T-helper 2 cell treated with Interferon-gamma antibody and Interleukin-4, amounts not matched to agents 5 μg/mL and 100 μg/mL, for 36 hours (primary cell): ENCODE measurements around the gene C20orf144.
A peak's percentile ranks its signal among the peaks of the same experiment; 100 is the strongest.
"Not testable (repeated sequence)": the region's sequence is repeated elsewhere in the genome, so short reads cannot be mapped to it uniquely, and the experiment has no call there.

Experiments
- DNase-seq: peaks from one replicate; pipeline ENCODE4 v3.0.0; 2021; ENCODE audit warnings: low spot score
- H3K27ac Mint-ChIP-seq: one replicate; pipeline ENCODE4 v1.8.0; 2021; ENCODE audit warnings: mild to moderate bottlenecking, mixed read lengths
- H3K27me3 Mint-ChIP-seq: one replicate; pipeline ENCODE4 v1.8.0; 2021; ENCODE audit warnings: low read depth, mixed read lengths
- H3K36me3 Mint-ChIP-seq: one replicate; pipeline ENCODE4 v1.8.0; 2021; ENCODE audit warnings: low read depth, mixed read lengths
- H3K4me1 Mint-ChIP-seq: one replicate; pipeline ENCODE4 v1.8.0; 2021; ENCODE audit warnings: low read depth, mixed read lengths
- H3K4me3 Mint-ChIP-seq: one replicate; pipeline ENCODE4 v1.8.0; 2022; ENCODE audit warnings: mild to moderate bottlenecking, moderate library complexity, mixed read lengths
- H3K9me3 Mint-ChIP-seq: one replicate; pipeline ENCODE4 v1.8.0; 2021; ENCODE audit warnings: mixed read lengths

C20orf144 gene

GRCh38 chr20:33662172-33662571, at the start of gene C20orf144:
C20orf144 (plus strand) TSS chr20:33662327; CDS start chr20:33662346, 19 bp downstream.
- Mint-ChIP-seq H3K27ac (peak within 1 kb of the TSS; percentile 84), H3K36me3 (peaks cover under 1% of the 10 kb centered on the region), H3K9me3 (no peaks in the 10 kb centered on the region), H3K4me1 (peaks cover 29% of the 10 kb centered on the region), H3K27me3 (no peaks in the 10 kb centered on the region), H3K4me3 (peak within 1 kb of the TSS; percentile 82)
- no peak for DNase-seq

DNA sequence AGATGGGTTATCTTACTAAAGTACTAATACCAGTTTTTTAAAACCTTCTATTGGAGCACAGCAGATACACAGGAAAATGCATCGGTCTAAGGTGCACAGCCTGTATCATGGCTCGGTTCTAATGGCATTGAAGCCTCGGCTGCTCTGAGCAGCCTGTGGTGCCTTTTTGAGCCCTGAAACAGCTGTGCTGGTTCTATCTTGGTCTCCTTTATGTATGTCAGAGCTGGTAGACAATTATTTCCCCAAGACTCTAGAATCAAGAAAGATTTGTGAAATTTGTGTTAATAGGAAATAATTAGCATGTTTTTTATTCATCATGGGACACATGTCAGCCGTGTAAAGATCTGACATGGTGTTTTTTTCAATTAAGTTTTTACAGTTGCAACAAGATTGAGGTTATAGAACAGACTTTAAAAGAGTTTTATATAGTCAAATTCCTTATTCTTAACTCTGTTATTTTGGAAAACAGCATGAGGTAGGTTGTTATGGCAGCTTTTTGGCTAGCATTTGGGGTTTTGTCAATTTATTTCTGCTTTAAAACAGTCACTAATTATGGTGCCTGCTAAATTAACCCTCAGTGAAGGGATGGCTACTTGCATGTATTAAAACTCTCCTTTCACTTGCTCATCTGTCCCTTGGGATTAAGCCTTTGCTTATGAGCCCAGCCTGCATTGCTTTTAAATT, 40.3 kb upstream of the C20orf144 start:
- no peak overlapping the region for H3K27ac Mint-ChIP-seq
- no peak overlapping the region for H3K4me3 Mint-ChIP-seq
- DNase-seq: no peak
- H3K9me3 Mint-ChIP-seq: no peaks in the 10 kb centered on the region
- H3K27me3 Mint-ChIP-seq: no peaks in the 10 kb centered on the region
- peaks cover 26% of the 10 kb centered on the region for H3K36me3 Mint-ChIP-seq
- peaks cover 4% of the 10 kb centered on the region for H3K4me1 Mint-ChIP-seq

- Mint-ChIP-seq H3K4me3 (no peak overlapping the region), H3K27me3 (no peaks in the 10 kb centered on the region), H3K4me1 (peaks cover 4% of the 10 kb centered on the region), H3K27ac (no peak overlapping the region), H3K36me3 (peaks cover 34% of the 10 kb centered on the region), H3K9me3 (no peaks in the 10 kb centered on the region)
- DNase-seq: no peak
These were observed 39.3 kb upstream of the C20orf144 start for GRCh38 chr20:33622705-33623365.

DNA sequence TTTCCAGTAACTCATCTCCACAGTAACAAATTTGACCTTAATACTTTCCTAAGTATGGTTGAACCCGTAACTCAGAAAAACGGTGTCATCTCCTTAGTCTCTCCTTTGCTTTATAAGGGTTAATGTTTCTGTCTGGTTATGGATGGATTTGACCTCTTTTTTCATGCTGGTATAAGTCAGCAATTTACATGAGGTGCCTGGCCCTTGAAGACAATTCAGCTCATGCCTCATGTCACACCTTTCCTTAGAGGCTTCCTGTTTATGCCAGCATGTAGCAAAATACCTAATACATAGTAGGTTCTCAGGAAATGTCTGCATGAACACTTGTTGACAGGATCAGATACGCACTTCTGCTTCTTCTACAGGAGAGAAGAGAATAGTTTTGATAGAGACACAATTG, 37.7 kb upstream of the C20orf144 start:
- Mint-ChIP-seq H3K27me3 (no peaks in the 10 kb centered on the region), H3K4me3 (no peak overlapping the region), H3K36me3 (peaks cover 46% of the 10 kb centered on the region), H3K9me3 (no peaks in the 10 kb centered on the region), H3K4me1 (peaks cover 4% of the 10 kb centered on the region), H3K27ac (no peak overlapping the region)
- no peak for DNase-seq

DNA sequence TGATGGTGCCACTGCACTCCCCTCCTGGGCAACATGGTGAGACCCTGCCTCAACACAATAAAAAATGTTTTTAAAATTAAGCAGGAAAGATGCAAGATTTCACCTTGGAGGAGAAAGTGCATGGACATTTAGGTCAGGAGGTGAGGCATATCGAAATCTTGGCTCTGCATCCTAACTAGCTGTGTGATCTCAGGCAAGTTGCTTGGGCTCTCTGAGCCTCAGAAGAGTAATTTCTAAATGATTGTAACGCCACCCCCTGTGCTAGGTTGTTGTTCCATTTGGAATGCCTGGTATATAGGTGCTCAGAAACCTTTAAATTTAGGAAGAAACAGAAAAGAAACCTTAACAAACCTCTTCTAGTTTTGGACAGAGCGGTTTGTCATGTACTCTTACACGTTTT, 35.9 kb upstream of the C20orf144 start:
- Mint-ChIP-seq H3K27ac (no peak overlapping the region), H3K4me3 (no peak overlapping the region), H3K27me3 (no peaks in the 10 kb centered on the region), H3K9me3 (no peaks in the 10 kb centered on the region), H3K36me3 (peaks cover 55% of the 10 kb centered on the region), H3K4me1 (peaks cover 4% of the 10 kb centered on the region)
- no peak for DNase-seq

DNA sequence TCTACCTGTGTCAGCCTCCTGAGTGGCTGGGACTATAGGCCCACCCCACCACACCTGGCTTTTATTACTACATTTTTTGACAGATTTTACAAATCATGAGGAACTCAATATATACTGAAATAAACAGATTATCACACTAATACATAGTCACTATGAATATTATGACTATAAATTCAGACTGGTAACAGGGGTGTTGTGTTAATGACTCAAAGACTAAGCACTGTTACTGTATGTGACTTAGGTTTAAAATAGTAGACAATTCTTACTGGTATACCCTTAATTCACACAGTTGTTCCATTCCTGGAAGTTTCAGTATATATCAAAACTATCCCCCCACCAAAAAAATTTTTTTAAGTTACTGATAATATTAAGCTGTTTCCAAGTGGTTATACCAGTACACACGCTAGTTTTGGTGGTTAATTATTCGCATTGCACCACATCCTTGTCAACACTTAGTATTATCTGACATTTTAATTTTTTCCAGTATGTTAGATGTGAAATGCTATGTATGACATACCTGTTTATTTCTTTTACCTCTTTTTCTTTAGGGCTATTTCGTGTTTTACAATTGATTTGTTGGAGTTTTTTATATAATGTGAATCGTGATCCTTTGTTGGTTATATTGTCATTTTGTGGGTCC, 34.4 kb upstream of the C20orf144 start:
- peaks cover 4% of the 10 kb centered on the region for H3K4me1 Mint-ChIP-seq
- no peaks in the 10 kb centered on the region for H3K9me3 Mint-ChIP-seq
- peaks cover 55% of the 10 kb centered on the region for H3K36me3 Mint-ChIP-seq
- no peaks in the 10 kb centered on the region for H3K27me3 Mint-ChIP-seq
- DNase-seq: no peak
- H3K4me3 Mint-ChIP-seq: no peak overlapping the region
- no peak overlapping the region for H3K27ac Mint-ChIP-seq

DNA sequence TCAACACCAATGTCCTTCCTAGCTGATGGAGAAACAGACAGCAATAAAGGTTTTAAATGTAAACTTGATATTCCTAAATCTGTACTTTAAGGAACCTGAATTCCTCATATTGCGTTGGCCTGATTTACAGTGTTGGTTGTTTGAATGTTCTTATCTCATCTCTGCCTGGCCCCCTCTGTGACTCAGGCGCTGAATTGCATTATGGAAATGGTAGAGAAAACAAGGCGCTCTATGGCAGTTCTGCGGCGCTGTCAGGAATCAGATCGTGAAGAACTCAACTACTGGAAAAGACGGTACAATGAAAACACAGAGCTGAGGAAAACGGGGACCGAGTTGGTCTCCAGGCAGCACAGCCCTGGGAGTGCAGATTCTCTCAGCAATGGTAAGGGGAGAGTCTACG, 32.6 kb upstream of the C20orf144 start:
- H3K36me3 Mint-ChIP-seq: peaks cover 45% of the 10 kb centered on the region
- H3K4me1 Mint-ChIP-seq: peaks cover 8% of the 10 kb centered on the region
- no peak overlapping the region for H3K27ac Mint-ChIP-seq

DNA sequence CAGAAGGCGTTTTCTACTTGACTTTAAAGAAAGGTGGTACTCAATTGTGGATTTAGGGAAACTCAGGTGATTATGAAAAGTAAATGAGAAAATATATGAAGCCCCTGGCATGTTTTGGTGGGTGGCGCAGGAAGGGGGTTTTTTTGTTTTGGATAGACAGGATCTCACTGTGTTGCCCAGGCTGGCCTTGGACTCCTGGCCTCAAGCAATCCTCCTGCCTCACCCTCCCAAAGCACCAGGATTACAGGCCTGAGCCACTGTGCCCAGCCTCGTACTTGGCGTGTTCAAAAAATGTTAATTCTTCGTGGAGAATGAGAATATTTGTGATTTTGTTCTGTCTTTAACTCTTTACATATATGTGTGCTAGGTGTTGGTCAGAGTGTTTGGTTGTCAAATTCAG, 32.1 kb upstream of the C20orf144 start:
- H3K27me3 Mint-ChIP-seq: no peaks in the 10 kb centered on the region
- H3K4me3 Mint-ChIP-seq: no peak overlapping the region
- no peak overlapping the region for H3K27ac Mint-ChIP-seq
- peaks cover 8% of the 10 kb centered on the region for H3K4me1 Mint-ChIP-seq
- no peaks in the 10 kb centered on the region for H3K9me3 Mint-ChIP-seq
- H3K36me3 Mint-ChIP-seq: peaks cover 41% of the 10 kb centered on the region
- DNase-seq: no peak

More for the DNA sequence above, 32.6 kb upstream of the C20orf144 start:
- H3K27me3 Mint-ChIP-seq: no peaks in the 10 kb centered on the region
- no peak for DNase-seq
- H3K9me3 Mint-ChIP-seq: no peaks in the 10 kb centered on the region
- H3K4me3 Mint-ChIP-seq: no peak overlapping the region

DNA sequence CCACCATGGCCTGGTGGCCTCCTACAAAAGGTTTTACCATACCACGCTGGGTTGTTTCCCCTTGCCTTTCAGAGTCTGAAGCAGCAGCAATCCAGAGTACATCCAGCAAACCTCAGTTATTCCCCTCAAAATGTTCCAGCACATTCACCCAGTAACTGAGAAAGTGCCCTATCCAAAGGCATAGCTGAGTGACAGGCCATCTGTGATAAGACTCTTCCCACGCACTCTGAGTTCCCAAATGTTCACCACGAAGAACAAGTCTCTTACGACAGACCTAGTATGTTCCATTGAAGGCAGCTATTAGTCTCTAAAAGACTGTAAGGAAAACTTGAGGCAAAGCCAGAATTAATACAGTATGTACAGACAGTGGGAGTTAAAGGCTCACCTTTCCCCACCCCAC, 31.6 kb upstream of the C20orf144 start:
- DNase-seq: no peak
- Mint-ChIP-seq H3K4me3 (no peak overlapping the region), H3K36me3 (peaks cover 37% of the 10 kb centered on the region), H3K9me3 (no peaks in the 10 kb centered on the region), H3K4me1 (peaks cover 8% of the 10 kb centered on the region), H3K27me3 (no peaks in the 10 kb centered on the region), H3K27ac (no peak overlapping the region)

DNA sequence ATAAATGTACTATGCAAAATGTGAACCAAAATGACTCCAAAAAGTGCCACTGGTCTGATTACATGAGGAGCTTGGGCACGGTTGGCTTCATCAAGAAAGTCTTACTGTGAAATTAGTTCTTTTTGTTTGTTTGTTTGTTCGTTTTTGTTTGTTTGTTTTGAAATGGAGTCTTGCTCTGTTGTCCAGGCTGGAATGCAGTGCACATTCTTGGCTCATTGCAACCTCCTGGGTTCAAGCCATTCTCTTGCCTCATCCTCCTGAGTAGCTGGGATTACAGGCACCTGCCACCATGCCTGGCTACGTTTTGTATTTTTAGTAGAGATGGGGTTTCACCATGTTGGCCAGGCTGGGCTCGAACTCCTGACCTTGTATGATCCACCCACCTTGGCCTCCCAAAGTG, 30.2 kb upstream of the C20orf144 start:
- H3K4me1 Mint-ChIP-seq, DNase-seq, H3K27ac Mint-ChIP-seq, H3K27me3 Mint-ChIP-seq, H3K9me3 Mint-ChIP-seq, H3K4me3 Mint-ChIP-seq: not testable (repeated sequence)
- peaks cover 31% of the 10 kb centered on the region for H3K36me3 Mint-ChIP-seq

GRCh38 chr20:33635341-33635740, 26.8 kb upstream of the C20orf144 start:
- no peak overlapping the region for H3K4me3 Mint-ChIP-seq
- H3K36me3 Mint-ChIP-seq: peaks cover 12% of the 10 kb centered on the region
- no peak overlapping the region for H3K27ac Mint-ChIP-seq

GRCh38 chr20:33636776-33637175, 25.4 kb upstream of the C20orf144 start:
- Mint-ChIP-seq H3K27ac (no peak overlapping the region), H3K36me3 (peaks cover 14% of the 10 kb centered on the region), H3K4me1 (peaks cover 8% of the 10 kb centered on the region), H3K4me3 (no peak overlapping the region), H3K9me3 (no peaks in the 10 kb centered on the region), H3K27me3 (no peaks in the 10 kb centered on the region)
- no peak for DNase-seq

More at GRCh38 chr20:33635341-33635740, 26.8 kb upstream of the C20orf144 start:
- peaks cover 8% of the 10 kb centered on the region for H3K4me1 Mint-ChIP-seq
- no peaks in the 10 kb centered on the region for H3K27me3 Mint-ChIP-seq
- no peaks in the 10 kb centered on the region for H3K9me3 Mint-ChIP-seq
- no peak for DNase-seq

DNA sequence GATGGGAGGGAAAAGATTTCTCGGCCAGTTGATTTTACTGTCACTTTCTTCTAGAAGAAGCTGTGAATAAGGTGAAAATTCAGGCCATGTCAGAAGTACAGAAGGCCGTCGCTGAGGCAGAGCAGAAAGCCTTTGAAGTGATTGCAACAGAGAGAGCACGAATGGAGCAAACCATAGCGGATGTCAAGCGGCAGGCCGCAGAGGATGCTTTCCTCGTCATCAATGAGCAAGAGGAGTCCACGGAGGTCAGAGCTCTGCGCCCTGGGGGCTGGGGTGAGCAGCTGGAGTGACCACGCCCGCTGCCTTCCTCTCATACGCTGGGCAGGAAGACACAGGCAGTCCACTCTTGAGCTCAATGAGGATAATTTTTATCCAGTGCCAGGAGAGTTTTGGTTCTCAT, 21.8 kb upstream of the C20orf144 start:
- H3K4me3 Mint-ChIP-seq: no peak overlapping the region
- no peak for DNase-seq
- H3K9me3 Mint-ChIP-seq: no peaks in the 10 kb centered on the region
- no peak overlapping the region for H3K27ac Mint-ChIP-seq
- H3K27me3 Mint-ChIP-seq: no peaks in the 10 kb centered on the region
- H3K36me3 Mint-ChIP-seq: peaks cover 20% of the 10 kb centered on the region
- H3K4me1 Mint-ChIP-seq: peaks cover 2% of the 10 kb centered on the region

GRCh38 chr20:33644313-33645071, 17.6 kb upstream of the C20orf144 start:
- DNase-seq: no peak
- Mint-ChIP-seq H3K9me3 (no peaks in the 10 kb centered on the region), H3K36me3 (peaks cover 24% of the 10 kb centered on the region), H3K4me1 (peaks cover 9% of the 10 kb centered on the region), H3K27me3 (no peaks in the 10 kb centered on the region), H3K4me3 (no peak overlapping the region), H3K27ac (no peak overlapping the region)
